DOHH2 (cell line): ENCODE results near the gene FGA.

Source experiments
- EZH2phosphoT487 ChIP-seq: fragments of 200-600 bp; sonication (generic); IDR thresholded peaks from 2 replicates; pipeline ENCODE4 v1.6.1; 2017; ENCODE audit warnings: borderline replicate concordance, mild to moderate bottlenecking, antibody characterized with exemption, low read length, moderate library complexity, mixed read lengths
- TF ChIP-seq, protein P1 (sequence below): fragments of 200-600 bp; sonication (generic); IDR thresholded peaks from one replicate; pipeline ENCODE4 v1.5.1; 2014; ENCODE audit warnings: antibody characterized with exemption, mild to moderate bottlenecking, low read depth, low read length; ENCODE audit not compliant: poor library complexity, severe bottlenecking

DNA sequence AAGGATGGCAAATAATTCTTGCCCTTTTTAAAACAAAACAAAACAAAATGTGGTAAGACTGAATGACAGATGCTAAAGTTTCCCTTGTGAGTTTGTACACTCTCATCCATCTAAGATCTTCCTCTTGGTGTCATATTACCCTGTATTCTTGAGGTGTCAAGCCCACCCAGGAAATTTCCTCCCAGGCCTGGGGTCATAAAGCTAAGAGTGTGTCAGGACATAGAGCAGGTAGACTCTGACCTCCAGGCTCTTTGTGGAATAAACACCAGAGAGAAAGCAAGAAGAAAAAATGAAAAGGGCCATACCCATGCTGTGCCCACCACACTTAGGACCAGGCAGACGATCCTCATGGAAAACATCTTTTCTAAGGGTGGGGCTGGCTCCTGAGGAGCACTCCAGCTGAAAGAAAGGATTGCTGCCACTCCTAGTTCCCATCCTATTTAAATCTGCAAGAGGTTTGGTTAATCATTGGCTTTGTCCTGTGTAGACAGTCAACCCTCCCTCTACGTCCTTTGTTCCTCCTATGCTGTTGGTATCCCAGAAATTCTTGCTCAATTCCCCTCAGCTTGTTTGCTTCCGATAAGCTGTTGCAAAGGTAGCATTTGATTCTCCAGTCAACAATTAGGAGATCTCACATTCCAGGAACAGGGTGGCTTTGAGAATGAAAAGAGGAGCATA lies at the start of gene FGA:
- TF ChIP-seq, protein P1, sequence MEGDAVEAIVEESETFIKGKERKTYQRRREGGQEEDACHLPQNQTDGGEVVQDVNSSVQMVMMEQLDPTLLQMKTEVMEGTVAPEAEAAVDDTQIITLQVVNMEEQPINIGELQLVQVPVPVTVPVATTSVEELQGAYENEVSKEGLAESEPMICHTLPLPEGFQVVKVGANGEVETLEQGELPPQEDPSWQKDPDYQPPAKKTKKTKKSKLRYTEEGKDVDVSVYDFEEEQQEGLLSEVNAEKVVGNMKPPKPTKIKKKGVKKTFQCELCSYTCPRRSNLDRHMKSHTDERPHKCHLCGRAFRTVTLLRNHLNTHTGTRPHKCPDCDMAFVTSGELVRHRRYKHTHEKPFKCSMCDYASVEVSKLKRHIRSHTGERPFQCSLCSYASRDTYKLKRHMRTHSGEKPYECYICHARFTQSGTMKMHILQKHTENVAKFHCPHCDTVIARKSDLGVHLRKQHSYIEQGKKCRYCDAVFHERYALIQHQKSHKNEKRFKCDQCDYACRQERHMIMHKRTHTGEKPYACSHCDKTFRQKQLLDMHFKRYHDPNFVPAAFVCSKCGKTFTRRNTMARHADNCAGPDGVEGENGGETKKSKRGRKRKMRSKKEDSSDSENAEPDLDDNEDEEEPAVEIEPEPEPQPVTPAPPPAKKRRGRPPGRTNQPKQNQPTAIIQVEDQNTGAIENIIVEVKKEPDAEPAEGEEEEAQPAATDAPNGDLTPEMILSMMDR, result no peak
- no peak for TF ChIP-seq EZH2phosphoT487
